ENCODE results near the gene GALNT10. TPM values are rescaled to one million over a fixed set of nuclear protein-coding genes. Genes with fewer than 3 reads are reported as not detected.

The GALNT10 gene
- total RNA-seq, 1 donor from 2014 or later = 4.8 TPM

DNA sequence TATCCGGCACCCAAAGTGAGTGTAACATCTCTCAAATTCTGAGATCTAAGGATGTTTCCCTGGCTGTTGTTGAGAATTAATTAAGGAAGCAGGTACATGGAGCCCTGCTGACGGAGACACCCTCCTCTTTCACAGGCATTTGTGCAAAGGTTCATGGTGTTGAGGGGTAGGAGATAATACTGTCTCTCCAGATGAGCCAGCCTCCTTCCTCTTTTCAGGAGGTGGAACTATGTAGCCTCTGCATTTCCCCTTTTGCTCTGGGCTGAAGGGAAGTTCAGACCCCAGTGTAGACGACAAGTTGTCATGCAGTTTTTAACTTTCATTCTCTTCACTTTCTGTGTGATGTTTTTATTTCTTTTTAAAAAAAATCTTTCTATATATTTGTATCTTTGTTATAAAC lies 107.5 kb downstream of the GALNT10 start:
- Mint-ChIP-seq H3K36me3 (ENCODE audit: unreplicated experiment) (no peaks in the 10 kb centered on the region), H3K9me3 (ENCODE audit: unreplicated experiment) (no peaks in the 10 kb centered on the region), H3K27me3 (ENCODE audit: unreplicated experiment) (peaks cover 3% of the 10 kb centered on the region), H3K27ac (ENCODE audit: unreplicated experiment) (no peak overlapping the region), H3K4me1 (ENCODE audit: low read depth, unreplicated experiment) (peaks cover 3% of the 10 kb centered on the region), H3K4me3 (ENCODE audit: unreplicated experiment) (no peak overlapping the region)
- DNase-seq = no peak
- TF ChIP-seq, protein P1, sequence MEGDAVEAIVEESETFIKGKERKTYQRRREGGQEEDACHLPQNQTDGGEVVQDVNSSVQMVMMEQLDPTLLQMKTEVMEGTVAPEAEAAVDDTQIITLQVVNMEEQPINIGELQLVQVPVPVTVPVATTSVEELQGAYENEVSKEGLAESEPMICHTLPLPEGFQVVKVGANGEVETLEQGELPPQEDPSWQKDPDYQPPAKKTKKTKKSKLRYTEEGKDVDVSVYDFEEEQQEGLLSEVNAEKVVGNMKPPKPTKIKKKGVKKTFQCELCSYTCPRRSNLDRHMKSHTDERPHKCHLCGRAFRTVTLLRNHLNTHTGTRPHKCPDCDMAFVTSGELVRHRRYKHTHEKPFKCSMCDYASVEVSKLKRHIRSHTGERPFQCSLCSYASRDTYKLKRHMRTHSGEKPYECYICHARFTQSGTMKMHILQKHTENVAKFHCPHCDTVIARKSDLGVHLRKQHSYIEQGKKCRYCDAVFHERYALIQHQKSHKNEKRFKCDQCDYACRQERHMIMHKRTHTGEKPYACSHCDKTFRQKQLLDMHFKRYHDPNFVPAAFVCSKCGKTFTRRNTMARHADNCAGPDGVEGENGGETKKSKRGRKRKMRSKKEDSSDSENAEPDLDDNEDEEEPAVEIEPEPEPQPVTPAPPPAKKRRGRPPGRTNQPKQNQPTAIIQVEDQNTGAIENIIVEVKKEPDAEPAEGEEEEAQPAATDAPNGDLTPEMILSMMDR (IDR thresholded peaks at IDR 0.05; ENCODE audit: partially characterized antibody, unreplicated experiment) = no peak

DNA sequence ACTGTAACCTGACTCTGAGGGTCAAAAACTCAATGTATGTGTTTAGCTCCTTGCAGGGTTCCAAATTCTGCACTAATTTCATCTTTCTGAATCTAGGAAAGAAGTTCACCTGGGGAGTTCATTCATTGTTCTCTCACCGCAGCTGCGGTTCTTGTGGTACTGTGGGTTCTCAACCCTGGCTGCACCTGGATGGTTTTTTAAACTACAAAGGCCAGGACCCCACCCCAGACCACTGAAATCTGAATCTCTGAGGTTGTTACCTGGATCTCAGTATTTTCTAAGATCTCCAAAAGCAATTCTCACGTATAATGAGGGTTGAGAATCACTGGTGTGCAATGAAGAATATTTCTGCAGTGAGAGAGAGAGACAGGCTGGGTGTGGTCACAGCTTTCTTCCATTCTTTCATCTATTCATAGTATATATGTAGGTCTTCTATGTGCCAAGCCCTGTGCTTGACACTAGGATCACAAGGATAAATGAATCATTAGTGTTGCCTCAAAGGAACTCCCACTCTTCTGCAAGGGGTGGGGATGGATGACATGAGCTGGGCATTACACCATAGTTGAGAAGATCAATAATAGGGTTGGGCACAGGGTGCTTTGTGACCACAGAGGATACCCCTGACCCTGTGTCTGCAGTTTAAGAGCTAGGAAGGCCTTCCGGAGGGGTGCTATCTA lies 109.8 kb downstream of the GALNT10 start:
- Mint-ChIP-seq H3K4me3 (ENCODE audit: unreplicated experiment) (no peak overlapping the region), H3K27ac (ENCODE audit: unreplicated experiment) (no peak overlapping the region), H3K36me3 (ENCODE audit: unreplicated experiment) (peaks cover 8% of the 10 kb centered on the region), H3K27me3 (ENCODE audit: unreplicated experiment) (no peaks in the 10 kb centered on the region), H3K4me1 (ENCODE audit: low read depth, unreplicated experiment) (peaks cover 3% of the 10 kb centered on the region), H3K9me3 (ENCODE audit: unreplicated experiment) (no peaks in the 10 kb centered on the region)
- TF ChIP-seq, protein P1 (IDR thresholded peaks at IDR 0.05; ENCODE audit: partially characterized antibody, unreplicated experiment) = no peak
- DNase-seq = no peak

DNA sequence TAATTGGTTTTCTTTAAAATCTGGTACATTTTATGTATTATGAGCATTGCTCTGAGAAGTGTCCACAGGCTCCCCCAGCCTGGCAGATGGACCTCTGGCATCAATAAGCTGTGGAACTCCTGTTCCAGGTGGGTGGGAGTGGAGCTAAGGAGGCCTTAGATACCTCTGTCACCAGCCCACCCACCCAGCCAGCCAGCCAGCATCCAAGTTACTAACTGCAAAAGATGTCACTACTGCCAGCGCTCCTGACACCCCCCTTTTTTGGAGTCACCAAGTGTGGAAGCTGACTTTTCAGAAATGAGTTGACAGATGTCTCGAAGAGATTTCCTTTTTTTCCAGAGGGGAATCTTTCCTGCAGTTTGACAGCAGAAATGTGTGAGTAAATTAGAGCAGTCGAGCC lies 111.2 kb downstream of the GALNT10 start:
- Mint-ChIP-seq H3K27me3 (ENCODE audit: unreplicated experiment) (no peaks in the 10 kb centered on the region), H3K27ac (ENCODE audit: unreplicated experiment) (no peak overlapping the region), H3K36me3 (ENCODE audit: unreplicated experiment) (peaks cover 9% of the 10 kb centered on the region), H3K4me1 (ENCODE audit: low read depth, unreplicated experiment) (peaks cover 3% of the 10 kb centered on the region), H3K9me3 (ENCODE audit: unreplicated experiment) (no peaks in the 10 kb centered on the region), H3K4me3 (ENCODE audit: unreplicated experiment) (no peak overlapping the region)
- DNase-seq = no peak
- TF ChIP-seq, protein P1 (IDR thresholded peaks at IDR 0.05; ENCODE audit: partially characterized antibody, unreplicated experiment) = no peak

DNA sequence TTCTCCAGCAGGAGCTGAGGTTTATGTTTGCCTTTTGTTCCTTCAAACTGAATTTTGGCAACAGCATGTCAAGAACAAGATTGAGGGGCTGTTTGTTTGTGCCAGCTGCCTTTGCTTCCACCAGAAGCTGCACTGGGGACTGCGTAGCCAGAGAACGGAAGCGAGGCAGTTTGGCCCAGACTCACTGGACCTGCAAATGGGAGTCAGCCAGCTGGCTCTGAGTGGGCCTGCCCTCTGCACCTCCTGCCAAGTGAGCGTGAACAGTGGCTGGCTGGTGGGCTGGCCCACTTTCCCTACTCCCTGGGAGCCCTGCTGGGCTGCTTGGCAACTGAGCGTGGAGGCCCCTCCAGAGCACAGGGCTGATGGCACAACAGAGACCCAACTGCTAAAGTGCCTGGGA lies 111.6 kb downstream of the GALNT10 start:
- no peak overlapping the region for H3K4me3 Mint-ChIP-seq (ENCODE audit: unreplicated experiment)
- peaks cover 3% of the 10 kb centered on the region for H3K4me1 Mint-ChIP-seq (ENCODE audit: low read depth, unreplicated experiment)
- no peak for DNase-seq
- TF ChIP-seq, protein P1 (IDR thresholded peaks at IDR 0.05; ENCODE audit: partially characterized antibody, unreplicated experiment) = no peak
- no peak overlapping the region for H3K27ac Mint-ChIP-seq (ENCODE audit: unreplicated experiment)
- no peaks in the 10 kb centered on the region for H3K27me3 Mint-ChIP-seq (ENCODE audit: unreplicated experiment)
- no peaks in the 10 kb centered on the region for H3K9me3 Mint-ChIP-seq (ENCODE audit: unreplicated experiment)
- H3K36me3 Mint-ChIP-seq (ENCODE audit: unreplicated experiment) = peaks cover 9% of the 10 kb centered on the region

DNA sequence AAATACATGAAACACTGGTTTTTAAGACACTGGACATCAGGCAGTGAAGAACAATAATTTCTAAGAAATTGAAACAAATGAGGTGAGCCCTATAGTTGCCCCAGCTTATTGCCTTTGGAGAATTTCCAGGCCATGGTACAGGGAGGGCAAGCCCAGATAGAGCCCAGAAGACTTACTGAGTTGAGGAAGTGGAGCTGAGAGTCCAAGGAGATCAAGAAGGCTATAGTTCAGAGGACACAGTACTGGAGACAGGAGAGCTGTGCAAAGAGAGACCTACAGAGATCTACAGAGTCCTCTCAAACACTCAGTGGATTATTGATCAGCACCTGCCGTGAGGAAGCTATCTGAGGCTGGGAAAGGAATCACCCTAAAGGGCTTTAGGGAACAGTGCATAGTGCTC lies 112.6 kb downstream of the GALNT10 start:
- Mint-ChIP-seq H3K4me1 (ENCODE audit: low read depth, unreplicated experiment) (peaks cover 3% of the 10 kb centered on the region), H3K36me3 (ENCODE audit: unreplicated experiment) (peaks cover 9% of the 10 kb centered on the region), H3K4me3 (ENCODE audit: unreplicated experiment) (no peak overlapping the region), H3K27ac (ENCODE audit: unreplicated experiment) (no peak overlapping the region), H3K27me3 (ENCODE audit: unreplicated experiment) (no peaks in the 10 kb centered on the region), H3K9me3 (ENCODE audit: unreplicated experiment) (no peaks in the 10 kb centered on the region)
- TF ChIP-seq, protein P1 (IDR thresholded peaks at IDR 0.05; ENCODE audit: partially characterized antibody, unreplicated experiment) = no peak
- no peak for DNase-seq
